ENCODE measurements around the gene MED26.

MED26 gene

DNA sequence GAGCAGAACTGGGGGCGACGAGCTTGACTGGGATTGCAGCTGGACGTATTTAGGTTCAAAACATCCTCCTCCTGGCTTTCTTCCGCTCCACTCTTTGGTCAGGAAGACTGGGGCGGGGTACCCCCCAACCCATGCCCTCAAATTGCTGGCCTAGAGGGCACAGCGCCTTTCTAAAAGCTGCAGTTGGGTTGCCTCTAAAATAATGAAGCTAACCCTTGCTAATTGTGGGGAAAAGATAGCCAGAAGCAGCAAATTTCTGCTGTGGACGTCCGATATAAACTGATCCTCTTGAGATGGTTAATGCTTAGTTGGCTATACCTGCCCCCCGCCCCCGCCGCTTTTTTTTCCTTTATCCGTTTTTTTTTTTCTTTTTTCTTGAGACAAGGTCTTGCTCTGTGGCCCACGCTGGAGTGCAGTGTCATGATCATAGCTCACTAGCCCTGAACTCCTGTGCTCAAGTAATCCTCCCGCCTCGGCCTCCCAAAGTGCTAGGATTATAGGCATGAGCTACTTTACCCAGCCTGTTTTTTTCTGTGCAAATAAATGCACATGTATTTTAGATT, 85.0 kb downstream of the MED26 start:
- TF ChIP-seq, protein P1, sequence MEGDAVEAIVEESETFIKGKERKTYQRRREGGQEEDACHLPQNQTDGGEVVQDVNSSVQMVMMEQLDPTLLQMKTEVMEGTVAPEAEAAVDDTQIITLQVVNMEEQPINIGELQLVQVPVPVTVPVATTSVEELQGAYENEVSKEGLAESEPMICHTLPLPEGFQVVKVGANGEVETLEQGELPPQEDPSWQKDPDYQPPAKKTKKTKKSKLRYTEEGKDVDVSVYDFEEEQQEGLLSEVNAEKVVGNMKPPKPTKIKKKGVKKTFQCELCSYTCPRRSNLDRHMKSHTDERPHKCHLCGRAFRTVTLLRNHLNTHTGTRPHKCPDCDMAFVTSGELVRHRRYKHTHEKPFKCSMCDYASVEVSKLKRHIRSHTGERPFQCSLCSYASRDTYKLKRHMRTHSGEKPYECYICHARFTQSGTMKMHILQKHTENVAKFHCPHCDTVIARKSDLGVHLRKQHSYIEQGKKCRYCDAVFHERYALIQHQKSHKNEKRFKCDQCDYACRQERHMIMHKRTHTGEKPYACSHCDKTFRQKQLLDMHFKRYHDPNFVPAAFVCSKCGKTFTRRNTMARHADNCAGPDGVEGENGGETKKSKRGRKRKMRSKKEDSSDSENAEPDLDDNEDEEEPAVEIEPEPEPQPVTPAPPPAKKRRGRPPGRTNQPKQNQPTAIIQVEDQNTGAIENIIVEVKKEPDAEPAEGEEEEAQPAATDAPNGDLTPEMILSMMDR (IDR thresholded peaks at IDR 0.05; ENCODE audit: low read depth, low read length), result no peak
- H3K4me3 ChIP-seq (ENCODE audit: low read depth, low read length), result peak overlapping the region; percentile 75

DNA sequence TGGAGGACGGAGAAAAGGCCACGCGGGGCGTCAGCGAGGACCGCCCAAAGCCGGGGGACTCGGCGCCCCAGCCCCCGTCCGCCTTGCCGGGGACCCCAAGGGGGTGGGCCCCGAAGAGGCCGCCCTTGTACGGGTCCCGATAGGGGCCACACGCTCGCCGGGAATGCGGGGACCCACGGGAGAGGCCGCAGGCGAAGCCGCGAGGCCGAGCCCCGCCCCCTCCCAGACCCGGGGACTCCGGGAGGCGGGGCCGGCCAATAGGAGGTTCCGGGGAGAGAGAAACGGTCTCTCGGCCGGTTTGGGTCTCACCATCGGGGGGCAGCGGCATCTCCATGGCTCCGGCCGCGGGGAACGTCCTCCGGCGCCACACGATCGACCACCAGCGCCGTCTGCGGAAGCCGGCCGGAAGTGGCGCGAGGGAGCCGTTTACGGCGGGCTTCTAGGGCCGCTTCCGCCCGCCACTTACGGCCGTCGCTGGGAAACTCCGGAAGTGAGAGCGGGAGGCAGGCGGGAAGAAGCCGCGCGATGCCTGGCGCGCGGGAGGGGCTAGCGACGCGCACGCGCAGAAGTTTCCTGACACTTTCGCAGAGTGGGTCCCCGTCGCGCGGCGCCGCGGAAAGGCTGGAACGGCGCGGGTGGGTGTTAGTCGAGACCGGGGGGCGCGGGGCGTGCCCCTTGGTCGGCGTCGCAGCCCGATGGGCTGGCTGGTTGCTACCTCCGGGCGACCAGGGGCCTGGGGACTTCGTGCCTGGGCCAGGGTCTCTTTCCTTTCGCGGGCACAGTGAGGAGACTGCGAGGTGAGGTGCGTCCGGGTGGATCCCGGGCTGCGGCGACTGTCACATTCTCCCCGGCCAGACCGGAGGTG, 85.7 kb downstream of the MED26 start, which contains the start of gene CHERP:
CHERP (minus strand) TSS at position 393 of the 865 bp plus-strand sequence; CDS start at position 334, 59 bp downstream.
- TF ChIP-seq, protein P1 (IDR thresholded peaks at IDR 0.05; ENCODE audit: low read depth, low read length), result no peak
- H3K4me3 ChIP-seq (ENCODE audit: low read depth, low read length), result peak within 1 kb of the TSS; percentile 75

DNA sequence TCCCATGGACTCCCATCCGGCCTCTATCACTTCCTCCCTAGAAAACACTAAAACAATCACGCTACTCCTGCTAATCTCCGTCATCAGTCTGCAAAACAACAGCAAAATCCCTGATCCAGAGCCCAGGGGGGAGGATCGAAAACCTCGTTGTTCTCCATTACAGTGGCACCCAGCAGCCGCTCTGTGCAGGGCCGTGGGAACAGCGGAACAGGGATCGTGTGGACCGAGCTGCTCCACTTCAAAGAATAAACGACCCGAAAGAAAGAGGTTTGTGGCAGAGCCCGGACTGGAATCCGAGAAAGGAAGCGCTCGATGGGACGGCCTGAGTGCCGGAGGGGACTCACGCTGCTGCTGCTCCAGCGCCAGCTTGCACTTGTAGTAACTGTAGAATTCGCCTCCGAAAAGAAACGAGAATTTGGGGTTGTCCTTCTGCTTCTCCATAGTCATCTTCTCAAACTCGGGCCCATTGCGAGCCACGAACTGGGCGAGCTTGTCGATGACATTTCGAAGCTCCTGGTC, 86.4 kb downstream of the MED26 start:
- H3K4me3 ChIP-seq (ENCODE audit: low read depth, low read length), result peak overlapping the region; percentile 75
- TF ChIP-seq, protein P1 (IDR thresholded peaks at IDR 0.05; ENCODE audit: low read depth, low read length), result no peak

DNA sequence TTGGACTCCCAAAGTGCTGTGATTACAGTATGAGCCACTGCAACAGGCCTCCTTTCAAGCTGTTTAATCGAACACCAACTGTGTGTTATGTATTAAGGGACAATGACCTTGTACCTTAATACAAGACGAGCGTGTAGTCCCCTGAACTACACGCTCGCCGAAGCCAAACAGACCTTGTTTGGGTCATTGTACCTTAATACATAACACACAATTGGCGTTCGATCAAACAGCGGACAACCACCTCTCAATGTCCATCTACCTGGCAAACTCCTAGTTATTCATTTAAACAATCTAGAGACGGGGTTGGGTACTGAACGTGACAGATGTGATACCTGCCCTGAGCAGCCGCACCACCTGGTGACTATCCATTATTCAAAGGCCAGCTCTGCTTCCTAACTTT, 87.1 kb downstream of the MED26 start:
- TF ChIP-seq, protein P1 (IDR thresholded peaks at IDR 0.05; ENCODE audit: low read depth, low read length), result no peak
- H3K4me3 ChIP-seq (ENCODE audit: low read depth, low read length), result peak overlapping the region; percentile 75

DNA sequence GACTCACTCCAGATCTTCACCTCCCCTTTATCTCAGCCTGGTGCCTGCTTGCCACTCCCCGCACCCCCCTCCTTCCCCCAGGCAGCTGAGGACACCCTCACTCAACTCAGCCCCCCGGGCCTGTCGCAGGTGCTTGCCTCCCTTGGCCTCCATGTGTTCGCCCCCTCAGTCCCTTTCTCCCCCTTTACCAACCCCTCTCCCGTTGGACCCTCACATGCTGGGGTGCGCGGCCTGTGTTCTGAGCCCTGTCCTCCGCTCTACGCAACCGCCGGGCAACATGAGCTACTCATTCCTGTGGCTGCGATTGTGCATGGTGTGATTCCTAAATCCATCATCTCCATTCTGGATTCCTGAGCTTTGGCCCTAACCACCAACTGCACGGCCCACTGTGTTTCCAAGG, 90.9 kb downstream of the MED26 start:
- TF ChIP-seq, protein P1 (IDR thresholded peaks at IDR 0.05; ENCODE audit: low read depth, low read length), result no peak
- H3K4me3 ChIP-seq (ENCODE audit: low read depth, low read length), result no peak overlapping the region

DNA sequence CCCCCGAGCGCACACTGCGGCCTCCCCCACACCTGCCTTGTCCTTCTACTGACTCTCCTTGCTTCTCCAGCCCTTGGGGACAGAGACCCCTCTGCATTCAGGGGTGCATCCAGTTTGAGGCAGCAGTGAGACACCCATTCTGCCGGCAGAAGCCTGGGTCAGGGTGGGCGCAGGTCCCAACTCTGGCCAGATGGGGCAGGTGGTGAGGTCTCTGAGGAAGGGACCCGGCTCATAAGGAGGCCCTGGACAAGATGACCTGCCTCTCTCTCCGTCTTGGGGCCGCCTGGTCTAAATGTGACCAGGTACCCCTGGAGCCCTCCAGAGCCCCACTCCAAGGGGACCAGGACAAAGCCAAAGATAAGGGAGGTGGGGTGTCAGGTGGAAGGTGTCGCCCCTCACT, 91.9 kb downstream of the MED26 start:
- no peak overlapping the region for H3K4me3 ChIP-seq (ENCODE audit: low read depth, low read length)
- TF ChIP-seq, protein P1 (IDR thresholded peaks at IDR 0.05; ENCODE audit: low read depth, low read length), result no peak

DNA sequence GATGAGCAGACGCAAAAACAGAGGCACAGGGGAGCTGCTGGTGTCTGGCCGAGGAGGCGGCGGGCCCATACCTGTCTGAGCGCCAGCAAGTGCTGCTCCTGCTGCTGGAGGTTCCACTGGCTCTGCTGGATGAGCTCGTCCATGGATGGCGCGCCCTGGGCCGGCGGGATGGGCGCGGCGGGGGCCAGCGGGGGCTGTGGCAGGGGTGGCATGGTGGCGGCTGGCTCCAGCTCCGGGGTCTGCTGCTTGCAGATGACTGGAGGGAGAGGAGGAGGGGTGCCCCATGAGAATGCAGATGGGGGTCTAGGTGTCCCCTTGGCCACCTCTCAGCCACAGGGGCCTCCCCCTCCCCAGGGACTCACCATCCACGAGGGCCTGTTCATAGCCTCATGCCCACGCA, 92.6 kb downstream of the MED26 start:
- TF ChIP-seq, protein P1 (IDR thresholded peaks at IDR 0.05; ENCODE audit: low read depth, low read length), result no peak
- no peak overlapping the region for H3K4me3 ChIP-seq (ENCODE audit: low read depth, low read length)
